ENCODE measurements around the gene PGLYRP1.
A peak's percentile ranks its signal among the peaks of the same experiment; 100 is the strongest.

The PGLYRP1 gene

GRCh38 chr19:46043519-46043918, 20.7 kb upstream of the PGLYRP1 start:
- TF ChIP-seq CREB1 (IDR thresholded peaks at IDR 0.05; ENCODE audit: low read depth) (no peak), CEBPB (IDR thresholded peaks at IDR 0.05) (no peak), ZBTB7A (IDR thresholded peaks at IDR 0.05; ENCODE audit: low read depth) (no peak), TEAD4 (IDR thresholded peaks at IDR 0.05) (no peak), FOXM1 (IDR thresholded peaks at IDR 0.05; ENCODE audit: borderline replicate concordance, low read depth) (no peak), NFIC (IDR thresholded peaks at IDR 0.05) (no peak), TCF12 (IDR thresholded peaks at IDR 0.05; ENCODE audit: low read depth) (no peak), YY1 (IDR thresholded peaks at IDR 0.05; ENCODE audit: low read depth) (no peak), TAF1 (IDR thresholded peaks at IDR 0.05; ENCODE audit: low read depth) (no peak), RAD21 (IDR thresholded peaks at IDR 0.05; ENCODE audit: low read depth) (no peak), EGR1 (IDR thresholded peaks at IDR 0.05) (no peak), USF1 (IDR thresholded peaks at IDR 0.05) (no peak), EP300 (IDR thresholded peaks at IDR 0.05; ENCODE audit: borderline replicate concordance) (no peak)
- TF ChIP-seq, protein P1, sequence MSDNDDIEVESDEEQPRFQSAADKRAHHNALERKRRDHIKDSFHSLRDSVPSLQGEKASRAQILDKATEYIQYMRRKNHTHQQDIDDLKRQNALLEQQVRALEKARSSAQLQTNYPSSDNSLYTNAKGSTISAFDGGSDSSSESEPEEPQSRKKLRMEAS (IDR thresholded peaks at IDR 0.05), result no peak
- TF ChIP-seq, protein P2, sequence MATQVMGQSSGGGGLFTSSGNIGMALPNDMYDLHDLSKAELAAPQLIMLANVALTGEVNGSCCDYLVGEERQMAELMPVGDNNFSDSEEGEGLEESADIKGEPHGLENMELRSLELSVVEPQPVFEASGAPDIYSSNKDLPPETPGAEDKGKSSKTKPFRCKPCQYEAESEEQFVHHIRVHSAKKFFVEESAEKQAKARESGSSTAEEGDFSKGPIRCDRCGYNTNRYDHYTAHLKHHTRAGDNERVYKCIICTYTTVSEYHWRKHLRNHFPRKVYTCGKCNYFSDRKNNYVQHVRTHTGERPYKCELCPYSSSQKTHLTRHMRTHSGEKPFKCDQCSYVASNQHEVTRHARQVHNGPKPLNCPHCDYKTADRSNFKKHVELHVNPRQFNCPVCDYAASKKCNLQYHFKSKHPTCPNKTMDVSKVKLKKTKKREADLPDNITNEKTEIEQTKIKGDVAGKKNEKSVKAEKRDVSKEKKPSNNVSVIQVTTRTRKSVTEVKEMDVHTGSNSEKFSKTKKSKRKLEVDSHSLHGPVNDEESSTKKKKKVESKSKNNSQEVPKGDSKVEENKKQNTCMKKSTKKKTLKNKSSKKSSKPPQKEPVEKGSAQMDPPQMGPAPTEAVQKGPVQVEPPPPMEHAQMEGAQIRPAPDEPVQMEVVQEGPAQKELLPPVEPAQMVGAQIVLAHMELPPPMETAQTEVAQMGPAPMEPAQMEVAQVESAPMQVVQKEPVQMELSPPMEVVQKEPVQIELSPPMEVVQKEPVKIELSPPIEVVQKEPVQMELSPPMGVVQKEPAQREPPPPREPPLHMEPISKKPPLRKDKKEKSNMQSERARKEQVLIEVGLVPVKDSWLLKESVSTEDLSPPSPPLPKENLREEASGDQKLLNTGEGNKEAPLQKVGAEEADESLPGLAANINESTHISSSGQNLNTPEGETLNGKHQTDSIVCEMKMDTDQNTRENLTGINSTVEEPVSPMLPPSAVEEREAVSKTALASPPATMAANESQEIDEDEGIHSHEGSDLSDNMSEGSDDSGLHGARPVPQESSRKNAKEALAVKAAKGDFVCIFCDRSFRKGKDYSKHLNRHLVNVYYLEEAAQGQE (IDR thresholded peaks at IDR 0.05; ENCODE audit: low read depth), result no peak

GRCh38 chr19:46042252-46042883, 19.5 kb upstream of the PGLYRP1 start:
- TF ChIP-seq NFIC (IDR thresholded peaks at IDR 0.05) (no peak), TEAD4 (IDR thresholded peaks at IDR 0.05) (no peak), USF1 (IDR thresholded peaks at IDR 0.05) (no peak), EGR1 (IDR thresholded peaks at IDR 0.05) (no peak), TCF12 (IDR thresholded peaks at IDR 0.05; ENCODE audit: low read depth) (no peak), ZBTB7A (IDR thresholded peaks at IDR 0.05; ENCODE audit: low read depth) (no peak), TAF1 (IDR thresholded peaks at IDR 0.05; ENCODE audit: low read depth) (no peak), RAD21 (IDR thresholded peaks at IDR 0.05; ENCODE audit: low read depth) (no peak), CREB1 (IDR thresholded peaks at IDR 0.05; ENCODE audit: low read depth) (no peak)
- TF ChIP-seq, protein P2 (IDR thresholded peaks at IDR 0.05; ENCODE audit: low read depth), result no peak
- TF ChIP-seq, protein P1 (IDR thresholded peaks at IDR 0.05), result no peak

DNA sequence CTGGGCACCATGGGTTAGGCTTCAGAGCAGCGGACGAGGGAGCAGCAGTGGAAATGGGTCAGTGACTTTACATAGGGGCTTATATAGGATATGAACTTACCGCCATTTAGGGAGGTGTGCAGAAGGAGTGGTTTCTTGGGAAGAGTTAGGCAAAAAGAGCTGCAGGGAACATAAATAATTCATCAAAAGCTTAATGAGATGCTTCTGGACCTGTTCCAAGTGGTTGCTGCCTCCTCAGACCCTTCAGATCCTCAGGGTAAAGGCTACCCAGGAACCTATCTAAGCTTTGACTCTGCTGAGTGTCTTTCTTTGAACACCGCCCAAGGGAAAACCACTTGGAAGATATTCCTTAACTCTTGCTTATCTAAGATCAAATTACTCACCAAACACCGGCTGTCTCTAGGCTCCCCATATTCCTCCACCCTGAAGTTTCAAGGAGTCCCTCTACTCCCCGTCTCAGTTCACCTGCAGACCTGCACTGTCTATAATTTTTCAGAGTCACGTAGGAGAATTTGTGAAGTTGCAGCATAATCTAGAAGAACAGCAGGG, 18.2 kb upstream of the PGLYRP1 start, which contains the start of gene IGFL4:
TSS of gene IGFL4 (minus strand) at position 51 of the 549 bp plus-strand sequence. CDS start at position 11, 40 bp downstream.
- 0 out of 2 replicates have a peak, but pooled peaks have one; percentile 18 for TF ChIP-seq USF1 (IDR thresholded peaks at IDR 0.05)
- no peak for TF ChIP-seq YY1 (IDR thresholded peaks at IDR 0.05; ENCODE audit: low read depth)

- TF ChIP-seq CEBPB (IDR thresholded peaks at IDR 0.05) (no peak), CREB1 (IDR thresholded peaks at IDR 0.05; ENCODE audit: low read depth) (no peak), RAD21 (IDR thresholded peaks at IDR 0.05; ENCODE audit: low read depth) (no peak), YY1 (IDR thresholded peaks at IDR 0.05; ENCODE audit: low read depth) (no peak), EP300 (IDR thresholded peaks at IDR 0.05; ENCODE audit: borderline replicate concordance) (no peak), TAF1 (IDR thresholded peaks at IDR 0.05; ENCODE audit: low read depth) (no peak)
Observed at GRCh38 chr19:46040125-46040524, 17.3 kb upstream of the PGLYRP1 start.

DNA sequence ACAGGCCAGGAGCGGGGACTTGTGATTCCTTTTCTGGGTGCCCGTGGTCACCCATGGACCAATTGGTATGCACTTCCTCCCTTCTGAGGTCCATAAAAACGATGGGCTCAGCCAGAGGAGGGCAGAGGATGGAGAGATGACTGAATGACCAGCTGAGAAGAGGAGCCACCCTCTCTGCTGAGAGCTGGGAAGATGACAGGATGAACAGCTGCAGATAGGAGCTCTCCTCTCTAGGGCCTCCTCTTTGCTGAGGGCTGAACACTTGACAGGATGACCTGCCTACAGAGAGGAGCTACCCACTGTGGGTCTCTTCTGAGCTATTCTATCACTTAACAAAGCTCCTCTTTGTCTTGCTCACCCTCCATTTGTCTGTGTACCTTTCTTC, 13.9 kb upstream of the PGLYRP1 start:
- TF ChIP-seq RAD21 (IDR thresholded peaks at IDR 0.05; ENCODE audit: low read depth), result no peak
- no peak for TF ChIP-seq FOXM1 (IDR thresholded peaks at IDR 0.05; ENCODE audit: borderline replicate concordance, low read depth)
- no peak for TF ChIP-seq CEBPB (IDR thresholded peaks at IDR 0.05)
- TF ChIP-seq, protein P1 (IDR thresholded peaks at IDR 0.05), result no peak

All from Ishikawa (cell line).